Measurements from ENCODE around the gene GPR146.

Gene GPR146

DNA sequence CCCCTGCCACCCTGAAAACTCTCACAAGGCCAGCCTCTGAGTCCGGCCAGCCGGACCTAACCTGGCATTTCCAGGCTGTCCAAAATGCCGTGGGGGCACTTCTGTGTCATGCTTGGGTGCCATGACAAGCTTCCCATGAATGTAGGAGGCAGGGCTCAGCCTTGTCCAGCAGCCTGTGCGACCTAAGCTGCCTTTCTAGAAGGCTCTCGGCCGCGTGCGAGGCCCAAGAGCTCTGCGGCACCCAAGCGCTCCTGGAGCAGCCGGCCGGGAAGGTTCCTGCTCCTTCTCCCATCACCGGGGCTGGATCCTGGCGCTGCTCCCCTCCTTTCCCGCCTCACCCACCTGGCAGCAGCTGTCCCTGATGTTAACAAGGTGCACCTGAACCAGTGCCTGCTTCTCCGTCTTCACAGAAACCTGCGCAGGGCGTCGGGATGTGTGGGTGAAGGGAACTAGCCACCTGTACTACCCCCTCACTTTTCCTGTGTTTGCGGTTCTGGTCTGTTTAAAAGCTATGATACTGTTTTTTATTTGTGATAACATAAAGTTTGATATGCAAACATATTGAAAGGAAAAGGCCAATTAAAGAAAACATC is 49.7 kb downstream of the GPR146 start:
- no peak for DNase-seq (ENCODE audit: low spot score)

DNA sequence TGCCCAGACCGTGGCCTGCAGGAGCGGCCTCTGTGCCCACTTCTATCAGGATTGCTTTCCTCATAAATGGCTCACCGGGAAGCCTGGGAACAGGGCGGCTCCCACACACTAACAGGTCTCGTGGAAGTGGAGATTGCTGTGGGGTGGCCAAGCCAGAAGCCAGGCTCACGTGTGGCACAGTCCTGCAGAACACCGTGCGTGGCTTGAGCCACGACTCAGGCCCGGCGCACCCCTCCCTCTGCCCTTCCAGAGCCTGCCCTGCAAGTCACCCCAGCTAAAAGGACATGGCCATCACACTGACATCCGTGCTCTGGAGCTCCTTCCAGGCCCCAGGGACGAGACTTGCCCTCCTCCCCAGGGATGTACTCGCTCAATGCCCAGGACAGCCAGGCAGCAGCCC is 50.5 kb downstream of the GPR146 start:
- no peak for DNase-seq (ENCODE audit: low spot score)

DNA sequence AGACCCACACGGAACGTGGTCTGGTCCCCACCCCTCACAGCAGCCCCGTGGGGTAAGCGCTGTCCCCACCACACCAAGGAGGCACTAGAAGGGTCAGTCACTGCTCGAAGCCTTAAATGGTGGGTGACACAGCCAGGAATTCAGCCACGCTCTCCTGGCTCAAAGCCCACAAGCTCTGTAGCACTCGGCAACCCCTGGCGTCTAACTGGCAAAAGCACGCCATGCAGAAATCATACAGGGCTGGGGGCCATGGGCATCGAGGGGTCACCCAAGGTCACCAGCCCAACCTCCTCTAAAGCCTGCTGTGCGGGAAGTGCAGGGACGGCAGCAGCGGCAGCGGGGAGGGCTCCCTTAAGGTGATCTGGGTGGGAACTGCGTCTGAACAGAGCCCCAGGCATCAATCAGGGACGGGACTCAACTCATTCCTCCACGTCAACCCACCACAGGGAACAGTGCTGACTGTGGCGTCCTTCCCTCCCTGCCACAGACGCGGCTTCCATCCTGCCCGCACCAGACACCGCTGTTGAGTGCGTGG is 51.3 kb downstream of the GPR146 start:
- no peak for DNase-seq (ENCODE audit: low spot score)

DNA sequence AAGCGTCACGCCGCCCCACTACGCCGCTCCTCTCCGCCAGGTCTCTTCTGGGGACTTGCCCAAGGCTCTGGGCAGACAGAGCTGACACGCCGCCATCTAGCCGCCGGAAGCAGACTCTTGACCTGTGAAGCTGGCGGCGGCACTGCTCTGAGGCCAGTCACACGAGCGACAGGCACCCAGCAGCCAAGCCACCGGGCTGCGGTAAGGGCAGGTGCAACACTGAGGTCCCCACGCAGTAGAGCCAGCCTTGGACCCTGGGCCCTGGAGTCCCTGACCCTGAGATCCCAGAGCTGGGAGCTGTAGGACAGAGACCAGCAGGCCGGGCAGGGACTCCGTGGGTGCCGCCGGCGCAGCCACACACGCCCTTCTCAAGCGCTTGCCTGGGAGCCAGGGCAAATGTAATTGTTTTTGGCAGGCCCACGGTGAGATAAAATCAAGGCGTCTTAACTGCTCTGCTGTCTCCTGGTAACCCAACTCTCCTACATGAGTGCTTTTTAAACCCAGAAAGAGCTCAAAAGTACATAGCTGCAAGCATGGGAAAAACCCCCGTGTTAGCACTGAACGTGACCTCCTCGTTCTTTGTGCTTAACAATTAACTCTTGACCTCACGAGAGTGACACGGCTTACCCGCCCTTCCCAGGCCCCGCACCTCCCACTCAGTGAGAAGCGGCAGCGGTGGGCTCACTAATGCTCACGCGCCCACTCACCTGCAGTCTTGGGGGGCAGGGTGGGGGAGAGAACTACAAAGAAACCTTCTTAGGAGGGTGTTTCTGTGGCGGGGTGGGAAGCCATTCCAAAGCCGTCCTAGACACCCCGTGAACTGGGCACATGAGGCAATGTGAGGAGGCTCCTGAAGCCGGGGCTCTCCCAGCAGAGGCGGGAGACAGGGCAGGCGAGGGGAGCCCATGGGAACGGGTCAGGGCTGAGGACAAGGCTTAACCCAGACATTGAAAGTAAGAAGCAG is 52.1 kb downstream of the GPR146 start:
- DNase-seq (ENCODE audit: low spot score) = no peak

DNA sequence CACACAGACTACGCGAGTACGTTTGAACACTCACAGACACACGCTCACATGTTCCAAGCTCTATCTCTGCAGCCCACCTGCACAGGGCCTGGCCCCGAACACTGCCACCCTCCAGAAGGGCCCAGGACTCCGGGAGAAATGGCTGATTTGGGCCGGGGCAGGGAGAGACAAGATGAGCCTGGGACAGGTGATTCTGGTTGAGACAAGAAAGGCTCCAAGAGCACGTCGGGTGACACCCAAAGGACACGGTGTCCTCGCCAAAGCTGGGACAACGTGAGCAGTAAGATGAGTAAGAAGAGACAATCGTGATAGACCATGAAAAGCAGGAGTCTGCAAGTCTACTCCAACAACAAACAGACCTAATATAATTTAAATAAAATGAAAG is 52.8 kb downstream of the GPR146 start:
- DNase-seq (ENCODE audit: low spot score) = no peak

DNA sequence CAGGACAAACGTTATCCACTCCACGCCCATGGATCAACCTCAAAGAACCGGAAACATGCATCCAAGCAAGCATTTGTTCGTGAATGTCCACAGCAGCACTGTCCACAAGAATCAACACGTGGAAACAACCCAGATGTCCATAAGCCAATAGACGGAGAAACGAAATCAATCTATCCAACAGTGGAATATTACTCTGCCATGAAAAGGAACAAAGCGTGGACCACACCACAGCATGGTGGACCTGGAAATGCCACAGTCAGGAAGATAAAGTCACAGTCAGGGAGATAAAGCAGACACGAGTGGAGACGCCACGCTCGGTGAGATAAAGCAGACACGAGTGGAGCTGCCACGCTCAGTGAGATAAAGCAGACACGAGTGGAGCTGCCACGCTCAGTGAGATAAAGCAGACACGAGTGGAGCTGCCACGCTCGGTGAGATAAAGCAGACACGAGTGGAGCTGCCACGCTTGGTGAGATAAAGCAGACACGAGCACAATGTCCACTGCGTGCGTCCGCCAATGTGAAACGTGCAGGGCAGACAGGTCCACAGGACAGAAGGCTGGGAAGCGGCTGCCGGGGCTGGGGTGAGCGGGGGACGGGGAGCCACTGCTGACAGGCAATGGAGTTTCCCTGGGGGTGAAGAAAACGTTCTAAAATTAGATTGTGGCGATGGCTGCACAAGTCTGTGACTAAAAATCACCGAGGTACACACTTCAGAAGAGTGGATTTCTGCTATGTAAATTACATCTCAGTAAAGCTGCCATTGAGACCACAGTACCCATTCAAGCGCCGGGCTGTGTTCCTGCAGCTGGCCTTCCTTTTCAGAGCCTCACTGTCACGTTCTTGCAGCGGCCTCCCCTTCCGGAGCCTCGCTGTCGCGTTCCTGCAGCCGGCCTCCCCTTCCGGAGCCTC is 54.2 kb downstream of the GPR146 start:
- DNase-seq (ENCODE audit: low spot score) = no peak

DNA sequence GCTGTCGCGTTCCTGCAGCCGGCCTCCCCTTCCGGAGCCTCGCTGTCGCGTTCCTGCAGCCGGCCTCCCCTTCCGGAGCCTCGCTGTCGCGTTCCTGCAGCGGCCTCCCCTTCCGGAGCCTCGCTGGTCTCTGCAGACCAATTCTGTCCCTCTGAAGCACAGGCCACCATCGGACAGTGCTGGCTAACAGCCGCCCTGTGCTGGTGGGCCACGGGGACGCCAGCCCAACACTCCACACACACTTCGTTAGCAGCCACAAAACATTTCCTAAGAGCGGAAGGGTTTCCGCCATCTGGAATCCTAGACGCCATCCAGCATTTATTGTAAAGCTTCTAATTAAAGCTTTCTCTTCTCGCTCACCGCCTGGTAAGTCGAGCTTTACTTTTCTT is 54.8 kb downstream of the GPR146 start:
- DNase-seq (ENCODE audit: low spot score) = no peak

DNA sequence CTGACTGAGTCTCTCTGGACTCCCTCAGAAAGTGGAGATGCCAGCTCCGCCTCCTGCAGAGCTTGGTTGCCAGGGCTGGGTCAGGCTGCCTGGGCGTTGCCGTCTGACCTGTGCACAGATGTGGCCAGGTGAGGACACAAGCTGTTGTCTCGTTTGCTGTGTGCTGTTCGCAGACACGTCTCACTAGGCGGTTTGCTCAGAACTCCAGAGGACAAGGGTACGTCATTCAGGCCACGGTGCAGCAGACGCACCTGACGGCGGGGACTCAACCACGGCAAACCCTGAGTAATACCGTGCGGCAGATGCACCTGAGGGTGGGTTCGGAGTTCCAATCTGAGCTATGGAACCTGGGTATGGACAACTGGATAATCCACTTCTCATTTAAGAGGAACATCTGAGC is 55.3 kb downstream of the GPR146 start:
- no peak for DNase-seq (ENCODE audit: low spot score)

DNA sequence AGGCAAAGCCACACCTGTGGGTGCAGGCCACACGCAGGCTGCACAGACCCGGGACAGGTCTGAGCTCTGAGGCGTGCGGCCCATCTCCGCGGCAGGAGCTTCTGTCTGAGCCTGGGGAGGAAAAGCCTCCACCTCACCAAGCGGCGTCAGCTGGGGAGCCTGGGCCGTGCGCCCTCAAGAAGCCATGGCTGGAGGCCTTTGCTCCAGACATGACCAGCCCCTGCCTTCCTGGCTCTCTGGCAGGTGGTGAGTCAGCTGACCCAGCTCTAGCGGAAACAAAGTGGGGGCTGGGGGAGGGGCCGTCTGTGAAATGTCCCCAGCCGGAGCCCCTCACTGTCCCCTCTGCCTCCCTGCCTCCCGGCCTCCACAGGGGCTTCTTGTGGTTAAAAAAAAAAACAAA is 56.0 kb downstream of the GPR146 start:
- DNase-seq (ENCODE audit: low spot score) = no peak

DNA sequence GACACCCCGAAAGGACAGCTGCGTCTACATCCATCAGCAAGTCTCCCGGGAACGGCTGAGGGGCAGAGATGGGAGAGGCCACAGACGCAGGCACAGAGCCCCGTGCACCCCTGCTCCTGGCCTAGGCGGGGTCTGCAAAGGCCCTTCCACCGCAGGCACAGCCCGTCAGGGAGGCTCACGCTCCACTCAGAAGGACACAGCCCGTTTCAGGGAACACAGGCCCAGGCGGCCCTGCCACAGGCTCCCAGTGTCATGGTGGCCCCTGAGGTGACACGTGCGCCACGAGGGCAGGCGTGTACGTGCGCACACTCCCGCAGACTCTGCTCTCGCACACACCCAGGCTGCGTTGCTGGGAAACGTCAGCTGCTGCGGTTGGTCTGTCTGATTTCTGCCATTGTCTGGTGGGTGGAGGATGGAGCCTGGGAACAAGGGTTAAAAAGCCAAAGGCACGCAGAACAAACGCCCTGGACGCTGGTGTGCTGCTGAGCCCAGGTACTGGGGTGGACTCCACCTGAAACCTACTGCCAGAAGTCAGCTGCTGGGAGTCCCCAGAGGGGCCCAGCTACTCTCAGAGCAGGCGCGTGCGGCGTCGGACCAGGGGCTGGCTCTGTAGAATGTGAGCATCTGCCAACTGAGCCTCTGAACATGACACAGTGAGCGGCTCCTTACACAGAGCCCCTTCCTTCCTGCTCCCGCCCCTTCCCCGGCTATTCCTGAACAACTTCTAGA is 56.7 kb downstream of the GPR146 start:
- no peak for DNase-seq (ENCODE audit: low spot score)

DNA sequence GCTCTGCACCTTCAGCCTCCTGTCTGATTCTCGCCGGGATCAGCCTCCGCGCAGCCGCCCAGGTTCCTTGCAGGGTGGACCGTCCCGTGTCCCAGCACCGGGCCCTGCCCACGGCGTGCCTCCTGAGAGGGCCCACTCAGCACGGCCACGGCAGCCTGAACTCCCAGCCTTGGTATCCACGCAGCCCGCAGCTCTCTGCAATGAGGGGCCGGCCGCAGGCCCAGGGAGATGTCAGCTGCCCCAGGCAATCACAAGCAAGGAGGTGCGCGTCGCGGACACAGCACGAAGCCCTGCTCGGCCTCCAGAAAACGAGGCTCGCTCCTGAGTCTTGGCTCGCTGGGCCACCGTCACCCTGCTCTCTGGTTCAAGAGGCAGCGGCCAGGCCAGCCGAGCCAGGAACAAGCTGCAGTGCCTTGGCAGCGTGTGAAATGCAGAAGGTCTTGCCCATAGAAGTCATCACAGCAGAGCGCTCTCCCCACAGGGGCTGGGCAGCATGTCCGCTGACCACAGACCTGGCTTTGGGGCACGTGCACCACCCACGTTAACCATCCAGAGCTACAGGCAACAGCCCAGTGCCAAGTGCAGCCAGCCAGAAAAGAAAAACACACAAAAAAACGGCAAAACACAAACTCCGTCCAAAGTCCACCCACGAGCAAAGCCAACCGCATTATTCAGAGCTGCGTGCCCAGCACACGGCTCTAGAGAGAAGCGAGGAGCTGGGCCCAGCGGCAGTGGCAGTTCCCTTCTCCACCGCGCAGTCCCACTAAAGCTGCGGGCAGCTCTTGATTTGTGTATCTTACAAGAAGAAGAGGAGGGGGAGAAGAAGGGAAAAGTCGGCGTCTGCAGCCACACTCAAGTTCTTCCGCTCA is 57.5 kb downstream of the GPR146 start:
- DNase-seq (ENCODE audit: low spot score) = peak; percentile 53

DNA sequence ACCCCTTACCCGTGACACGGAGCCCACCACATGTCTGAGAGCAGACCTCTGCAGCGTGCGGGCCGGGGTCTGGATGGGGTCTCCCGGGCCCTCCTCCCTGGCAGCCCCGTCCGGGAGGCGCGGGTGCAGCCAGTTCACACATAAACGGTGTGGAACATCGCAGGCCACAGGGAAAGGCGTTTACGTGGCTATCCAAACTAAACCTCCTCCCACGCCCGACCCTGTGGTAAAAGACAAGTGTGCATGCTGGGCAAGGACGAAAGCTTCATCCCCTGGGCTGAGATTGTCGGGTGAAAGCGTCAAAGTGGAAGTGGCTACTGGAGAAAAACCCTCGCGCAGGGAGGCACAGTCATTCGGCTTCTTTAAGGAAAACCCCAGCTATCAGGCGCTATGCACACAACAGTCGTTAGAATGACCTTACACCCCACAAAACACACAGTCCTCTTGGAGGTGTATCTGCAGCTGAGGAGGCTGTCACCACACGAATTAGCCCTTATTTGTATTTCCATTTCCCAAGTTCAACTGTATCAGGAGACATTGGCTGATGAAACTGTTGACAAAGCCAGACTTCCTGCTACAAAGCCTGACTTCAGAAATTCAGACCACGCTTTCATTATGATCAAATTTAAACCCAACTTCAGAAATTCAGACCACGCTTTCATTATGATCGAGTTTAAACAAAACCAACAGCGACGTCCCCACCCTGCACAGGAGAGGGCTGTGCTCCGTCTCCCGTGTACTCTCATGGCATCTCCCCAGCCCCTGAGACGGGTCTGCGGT is 58.9 kb downstream of the GPR146 start:
- no peak for DNase-seq (ENCODE audit: low spot score)

DNA sequence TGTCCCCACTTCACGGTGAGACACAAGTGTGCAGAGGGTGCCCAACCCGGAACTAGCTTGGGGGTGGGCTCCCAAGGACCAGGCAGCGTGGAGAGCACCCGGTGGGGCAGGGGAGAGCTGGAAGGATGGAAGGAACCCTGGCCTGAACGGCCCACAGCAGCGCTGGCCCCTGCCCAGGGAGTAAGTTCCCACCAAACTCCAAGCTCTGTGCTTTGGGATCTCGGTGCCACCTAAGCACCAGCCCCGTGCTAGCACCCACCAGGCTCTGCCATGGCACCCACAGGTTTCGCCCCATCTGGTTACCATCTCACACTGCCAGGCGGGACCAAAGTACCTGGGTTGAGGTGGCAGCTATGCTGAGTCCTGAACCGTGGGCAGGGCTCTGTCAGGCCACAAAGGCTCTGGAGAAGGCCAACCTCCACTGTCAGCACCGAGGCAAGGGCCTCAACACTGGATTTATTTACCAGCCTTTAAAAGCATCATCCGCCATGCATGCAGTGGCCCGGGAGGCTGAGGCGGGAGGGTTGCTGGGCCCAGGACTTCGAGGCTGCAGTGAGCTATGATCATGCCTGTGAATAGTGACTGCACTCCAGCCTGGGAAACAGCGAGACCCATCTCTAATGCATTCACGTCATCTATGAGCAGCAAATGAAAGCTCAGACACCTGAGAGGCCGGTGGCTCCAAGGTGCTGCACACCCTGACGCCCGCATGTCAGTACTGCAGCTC is 59.6 kb downstream of the GPR146 start:
- no peak for DNase-seq (ENCODE audit: low spot score)

DNA sequence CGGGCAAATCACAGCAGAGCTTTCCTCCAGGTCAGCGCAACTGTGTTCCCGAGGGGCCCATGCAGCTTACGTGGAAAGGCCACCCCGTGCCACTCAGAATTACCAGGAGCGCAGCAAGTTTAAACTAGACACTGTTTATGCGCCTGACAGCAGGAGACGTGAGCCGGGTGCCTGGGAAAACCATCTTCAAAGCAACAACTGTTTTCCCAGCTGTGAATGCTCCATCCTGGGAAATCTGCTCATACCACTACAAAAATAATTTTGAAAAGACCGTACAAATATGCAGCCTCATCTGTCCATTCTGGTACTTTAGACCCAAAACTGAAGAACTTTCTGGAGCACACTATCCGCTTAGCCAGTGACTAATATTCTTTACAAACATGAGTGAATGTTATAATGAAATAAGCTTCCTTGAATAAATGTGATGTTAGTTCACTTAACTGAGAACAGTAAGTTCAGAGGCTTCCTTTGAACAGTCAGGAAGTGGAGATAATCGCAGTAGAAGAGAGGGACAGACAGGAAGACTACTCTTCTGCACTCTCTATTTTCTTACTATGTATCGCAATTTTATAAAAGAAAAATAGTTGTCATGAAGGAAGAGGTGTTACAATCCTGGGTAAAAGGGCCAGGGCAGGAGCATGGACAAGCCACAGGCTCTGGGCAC is 60.3 kb downstream of the GPR146 start:
- DNase-seq (ENCODE audit: low spot score) = no peak

DNA sequence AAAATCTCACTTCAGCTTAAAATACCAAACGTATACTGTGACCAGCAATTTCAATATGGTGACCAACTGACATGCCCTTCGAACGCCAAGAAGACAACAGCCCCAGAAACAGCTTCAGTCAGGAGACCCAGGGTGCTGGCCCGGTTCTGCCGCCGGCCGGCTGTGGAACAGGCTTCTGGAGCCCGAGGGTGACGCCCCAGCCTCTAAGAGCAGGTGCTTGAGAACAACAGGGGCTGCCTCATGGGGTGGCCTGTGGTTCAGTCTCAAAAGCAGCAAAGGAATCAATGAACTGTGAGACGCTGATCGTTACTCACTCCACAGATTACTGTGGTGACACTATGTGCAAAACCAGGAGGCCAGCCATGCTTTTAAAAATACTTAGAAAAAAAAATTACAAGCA is 60.8 kb downstream of the GPR146 start:
- DNase-seq (ENCODE audit: low spot score) = no peak

DNA sequence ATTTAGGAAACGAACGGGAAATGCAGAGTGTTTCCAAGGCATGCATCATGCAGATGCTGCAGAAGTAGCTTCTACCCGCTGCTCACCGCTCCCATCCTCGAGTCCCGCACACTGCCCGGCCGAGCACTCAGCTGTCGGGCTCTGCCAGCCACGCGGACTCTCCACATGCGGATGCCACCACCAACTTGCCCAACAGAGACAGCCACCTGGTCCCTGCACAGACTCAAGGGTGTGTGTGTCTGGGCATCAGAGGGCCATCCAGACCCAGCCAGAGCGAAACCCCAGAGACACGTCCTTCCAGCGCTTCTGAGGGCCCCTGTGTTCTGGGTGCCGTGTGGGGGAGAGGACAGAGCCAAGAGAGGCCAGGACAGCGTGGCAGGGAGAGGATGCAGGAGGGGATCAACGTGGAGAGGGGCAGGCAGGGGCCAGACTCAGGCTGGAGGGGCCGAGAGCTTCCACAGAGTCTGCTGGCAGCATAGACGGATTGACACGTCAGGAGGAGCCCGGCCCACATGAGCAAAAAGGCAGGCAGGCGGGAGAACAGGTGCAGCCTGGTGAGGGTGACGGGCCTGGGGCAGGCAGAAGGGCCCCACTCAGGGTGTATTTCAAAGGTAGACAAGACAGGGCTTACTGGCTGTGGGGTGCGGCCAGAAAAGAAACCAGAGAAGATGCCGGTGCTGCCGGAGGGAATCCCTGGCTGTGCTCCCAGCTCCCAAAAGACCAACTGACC is 61.9 kb downstream of the GPR146 start:
- DNase-seq (ENCODE audit: low spot score) = no peak

DNA sequence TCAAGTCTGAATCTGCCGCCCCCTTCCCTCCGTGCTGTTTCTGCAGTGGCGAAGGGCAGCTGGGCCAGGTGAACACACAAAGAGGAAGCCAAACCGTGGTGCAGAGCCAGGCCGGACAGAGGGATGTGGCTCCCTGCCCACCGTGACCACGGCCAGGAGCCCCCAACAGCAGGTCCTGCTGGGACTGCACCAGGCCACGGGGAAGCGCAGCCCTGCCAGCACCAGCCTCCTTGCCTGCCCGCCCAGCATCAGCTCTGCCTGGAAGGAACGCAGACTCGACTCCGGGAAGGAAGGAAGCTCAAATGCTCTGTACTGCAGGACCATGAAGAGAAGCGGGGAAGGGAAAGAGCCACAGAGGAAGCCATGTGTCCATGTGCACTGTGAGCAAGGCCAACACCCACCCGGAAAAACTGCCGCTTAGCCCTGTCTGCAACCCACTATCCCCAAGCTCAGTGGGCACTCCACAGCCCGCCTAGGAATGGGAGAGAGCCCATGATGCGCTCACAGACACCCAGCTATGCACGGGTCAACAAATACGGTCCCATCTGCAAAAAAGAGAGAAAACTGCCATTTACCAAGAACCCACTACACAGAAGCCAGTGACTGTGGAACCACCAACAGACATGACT is 62.6 kb downstream of the GPR146 start:
- no peak for DNase-seq (ENCODE audit: low spot score)
